HG03565 (cell line): ENCODE results near the gene PHACTR3.

Experiments used
- ATAC-seq: cut with Tn5 transposase; IDR thresholded peaks from one replicate; pipeline ENCODE4 v1.9.1; 2021; ENCODE audit warnings: mild to moderate bottlenecking, moderate library complexity; ENCODE audit not compliant: unreplicated experiment

Gene PHACTR3

GRCh38 chr20:59809630-59810448 lies 205.5 kb downstream of the PHACTR3 start:
- ATAC-seq, result no peak

GRCh38 chr20:59810449-59811187 lies 206.3 kb downstream of the PHACTR3 start:
- no peak for ATAC-seq

GRCh38 chr20:59811681-59812171 lies 207.4 kb downstream of the PHACTR3 start:
- ATAC-seq, result no peak

- ATAC-seq, result no peak
Measured at GRCh38 chr20:59812286-59813125, 208.2 kb downstream of the PHACTR3 start.

- ATAC-seq, result no peak
Measured at GRCh38 chr20:59813126-59813947, 209.0 kb downstream of the PHACTR3 start.

- ATAC-seq, result no peak
Measured at GRCh38 chr20:59813948-59814839, 209.9 kb downstream of the PHACTR3 start.

- ATAC-seq, result no peak
Measured at GRCh38 chr20:59814840-59815340, 210.6 kb downstream of the PHACTR3 start.

- no peak for ATAC-seq
Measured at GRCh38 chr20:59816146-59816738, 211.9 kb downstream of the PHACTR3 start.

- no peak for ATAC-seq
Measured at GRCh38 chr20:59817406-59817805, 213.1 kb downstream of the PHACTR3 start.

- ATAC-seq, result no peak
Measured at GRCh38 chr20:59817846-59818615, 213.7 kb downstream of the PHACTR3 start.

GRCh38 chr20:59818911-59819310 lies 214.6 kb downstream of the PHACTR3 start:
- no peak for ATAC-seq

GRCh38 chr20:59819496-59820203 lies 215.3 kb downstream of the PHACTR3 start:
- ATAC-seq, result no peak

GRCh38 chr20:59820204-59821041 lies 216.1 kb downstream of the PHACTR3 start:
- no peak for ATAC-seq

GRCh38 chr20:59821201-59821600 lies 216.9 kb downstream of the PHACTR3 start:
- ATAC-seq, result no peak

- ATAC-seq, result no peak
Measured at GRCh38 chr20:59821788-59822187, 217.4 kb downstream of the PHACTR3 start.

- ATAC-seq, result no peak
Measured at GRCh38 chr20:59822291-59823029, 218.1 kb downstream of the PHACTR3 start.
